SK-N-SH treated with all-trans-retinoic acid at 6 μM for 48 hours (cell line): ENCODE data around the gene OR2A1.
"Not testable (repeated sequence)": the region's sequence is repeated elsewhere in the genome, so short reads cannot be mapped to it uniquely, and the experiment has no call there.

Source experiments
- BACH2 ChIP-seq: fragments of 250-450 bp; sonication (Bioruptor Pico); IDR thresholded peaks from 2 replicates; pipeline ENCODE4 v1.9.0; 2021; ENCODE audit warnings: mild to moderate bottlenecking, borderline replicate concordance
- TF ChIP-seq, protein P1 (sequence below): fragments of 250-450 bp; sonication (Bioruptor Pico); IDR thresholded peaks from 2 replicates; pipeline ENCODE4 v1.5.1; 2020; ENCODE audit warnings: low read depth, mild to moderate bottlenecking, moderate library complexity
- TF ChIP-seq, protein P2 (sequence below): fragments of 250-450 bp; sonication (Bioruptor Pico); IDR thresholded peaks from 2 replicates; pipeline ENCODE4 v1.8.0; 2020; ENCODE audit warnings: mild to moderate bottlenecking, moderate library complexity, borderline replicate concordance

DNA sequence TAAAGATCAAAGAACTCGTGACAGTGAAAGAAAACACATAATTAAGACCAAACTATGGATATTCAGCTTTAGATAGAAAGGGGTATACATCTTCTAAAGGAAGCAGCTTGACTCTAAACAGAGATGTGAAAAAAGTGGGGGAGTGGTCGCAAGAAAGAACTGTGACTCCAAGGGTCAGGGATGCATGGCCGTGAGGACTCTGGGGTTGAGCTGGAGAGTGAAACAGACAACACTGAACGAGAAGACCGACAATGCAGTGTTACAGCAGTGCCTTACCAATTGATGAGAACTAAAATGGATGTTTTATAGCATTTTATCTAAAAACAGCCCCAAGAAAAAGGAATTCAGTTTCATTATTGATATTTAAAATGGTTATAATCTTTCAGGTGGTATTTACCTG, 8.6 kb upstream of the OR2A1 start:
- TF ChIP-seq, protein P1, sequence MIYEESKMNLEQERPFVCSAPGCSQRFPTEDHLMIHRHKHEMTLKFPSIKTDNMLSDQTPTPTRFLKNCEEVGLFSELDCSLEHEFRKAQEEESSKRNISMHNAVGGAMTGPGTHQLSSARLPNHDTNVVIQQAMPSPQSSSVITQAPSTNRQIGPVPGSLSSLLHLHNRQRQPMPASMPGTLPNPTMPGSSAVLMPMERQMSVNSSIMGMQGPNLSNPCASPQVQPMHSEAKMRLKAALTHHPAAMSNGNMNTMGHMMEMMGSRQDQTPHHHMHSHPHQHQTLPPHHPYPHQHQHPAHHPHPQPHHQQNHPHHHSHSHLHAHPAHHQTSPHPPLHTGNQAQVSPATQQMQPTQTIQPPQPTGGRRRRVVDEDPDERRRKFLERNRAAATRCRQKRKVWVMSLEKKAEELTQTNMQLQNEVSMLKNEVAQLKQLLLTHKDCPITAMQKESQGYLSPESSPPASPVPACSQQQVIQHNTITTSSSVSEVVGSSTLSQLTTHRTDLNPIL, result not testable (repeated sequence)
- TF ChIP-seq BACH2 (CRISPR knock-in tag), result not testable (repeated sequence)
- TF ChIP-seq, protein P2, sequence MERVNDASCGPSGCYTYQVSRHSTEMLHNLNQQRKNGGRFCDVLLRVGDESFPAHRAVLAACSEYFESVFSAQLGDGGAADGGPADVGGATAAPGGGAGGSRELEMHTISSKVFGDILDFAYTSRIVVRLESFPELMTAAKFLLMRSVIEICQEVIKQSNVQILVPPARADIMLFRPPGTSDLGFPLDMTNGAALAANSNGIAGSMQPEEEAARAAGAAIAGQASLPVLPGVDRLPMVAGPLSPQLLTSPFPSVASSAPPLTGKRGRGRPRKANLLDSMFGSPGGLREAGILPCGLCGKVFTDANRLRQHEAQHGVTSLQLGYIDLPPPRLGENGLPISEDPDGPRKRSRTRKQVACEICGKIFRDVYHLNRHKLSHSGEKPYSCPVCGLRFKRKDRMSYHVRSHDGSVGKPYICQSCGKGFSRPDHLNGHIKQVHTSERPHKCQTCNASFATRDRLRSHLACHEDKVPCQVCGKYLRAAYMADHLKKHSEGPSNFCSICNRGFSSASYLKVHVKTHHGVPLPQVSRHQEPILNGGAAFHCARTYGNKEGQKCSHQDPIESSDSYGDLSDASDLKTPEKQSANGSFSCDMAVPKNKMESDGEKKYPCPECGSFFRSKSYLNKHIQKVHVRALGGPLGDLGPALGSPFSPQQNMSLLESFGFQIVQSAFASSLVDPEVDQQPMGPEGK (CRISPR knock-in tag), result not testable (repeated sequence)
